HG02970 (cell line): ENCODE measurements around the gene SMLR1.

Experiments used
- ATAC-seq: cut with Tn5 transposase; IDR thresholded peaks from one replicate; pipeline ENCODE4 v1.9.1; 2021; ENCODE audit warnings: mild to moderate bottlenecking, moderate library complexity, moderate number of reproducible peaks; ENCODE audit not compliant: unreplicated experiment, low FRiP score

The SMLR1 gene

DNA sequence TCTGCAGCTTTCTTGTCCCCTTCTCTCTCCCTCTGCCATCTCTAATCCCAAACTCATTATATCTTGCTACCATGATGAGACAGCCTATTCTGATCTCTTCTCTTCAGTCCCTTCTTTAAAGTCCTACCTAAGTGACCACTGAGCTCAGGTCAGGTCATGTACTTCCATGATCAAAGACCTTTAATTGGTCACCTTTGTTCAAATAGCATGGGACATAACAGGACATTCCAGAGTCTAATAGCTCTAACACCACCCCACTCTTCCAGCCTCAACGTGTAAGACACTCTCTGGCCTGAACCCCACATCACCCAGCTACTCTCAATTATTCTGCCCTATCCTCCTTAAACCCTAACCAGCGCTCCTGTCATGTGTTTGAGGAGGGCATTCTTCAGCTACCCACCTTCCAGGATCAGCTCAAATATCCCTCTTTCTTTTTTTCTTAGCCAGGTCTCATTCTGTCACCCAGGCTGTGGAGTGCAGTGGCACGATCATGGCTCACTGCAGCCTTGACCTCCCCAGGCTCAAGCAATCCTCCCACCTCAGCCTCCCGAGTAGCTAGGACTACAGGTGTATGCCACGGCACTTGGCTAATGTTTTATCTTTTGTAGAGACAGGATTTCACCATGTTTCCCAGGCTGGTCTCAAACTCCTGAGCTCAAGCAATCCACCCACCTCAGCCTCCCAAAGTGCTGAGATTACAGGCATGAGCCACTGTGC lies 2.1 kb upstream of the SMLR1 start:
- no peak for ATAC-seq

GRCh38 chr6:130825772-130826441 lies 1.3 kb upstream of the SMLR1 start:
- ATAC-seq, result no peak

GRCh38 chr6:130826442-130827246 lies 562 bp upstream of the SMLR1 start:
- ATAC-seq, result no peak

DNA sequence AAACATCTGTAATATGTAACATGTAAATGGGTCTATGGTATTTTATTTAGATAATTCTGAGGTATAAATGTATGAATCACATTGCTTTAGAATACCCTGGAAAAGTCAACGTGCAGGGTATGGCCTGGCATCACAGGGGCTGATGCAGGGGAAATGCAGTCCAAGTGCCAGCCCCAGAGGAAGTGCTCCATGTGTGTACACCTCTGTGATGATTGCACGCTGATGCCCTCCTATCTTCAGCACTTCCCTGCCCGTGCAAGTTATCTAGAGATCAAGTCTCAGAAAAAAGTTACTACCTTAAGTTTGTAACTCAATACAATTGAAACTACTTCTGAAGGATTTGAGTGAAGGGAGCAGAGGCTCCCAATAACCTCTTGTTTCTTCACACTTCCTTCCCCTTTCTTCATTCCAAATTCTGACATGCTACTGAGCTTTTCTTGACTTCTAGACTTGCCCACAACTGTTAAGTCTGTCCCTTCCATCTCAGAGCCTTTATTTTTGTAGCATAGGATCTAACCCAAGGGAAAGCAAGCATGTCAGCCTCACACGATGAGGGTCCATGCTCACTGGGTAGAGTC lies 2.2 kb downstream of the SMLR1 start:
- ATAC-seq, result no peak

DNA sequence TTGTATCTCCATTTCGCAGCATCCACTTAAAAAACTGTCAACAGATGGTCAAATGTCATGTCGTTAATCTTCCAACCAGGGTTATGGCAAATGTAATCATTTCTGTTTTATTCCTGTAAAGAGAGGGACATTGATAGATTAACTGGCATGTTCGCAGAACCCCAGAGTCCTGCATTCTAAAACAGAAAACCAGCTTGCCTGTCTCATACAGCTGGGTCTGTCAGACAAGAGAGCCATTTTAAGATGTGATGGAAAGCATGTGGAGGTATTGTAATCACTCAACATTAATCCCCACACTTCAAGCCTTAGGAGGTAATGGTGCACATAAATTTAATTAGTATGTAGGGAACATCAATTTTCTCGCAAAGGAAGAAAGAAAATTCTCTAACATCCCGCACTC lies 4.4 kb downstream of the SMLR1 start:
- ATAC-seq, result no peak

- ATAC-seq, result no peak
Observed at GRCh38 chr6:130833569-130833968, 6.4 kb downstream of the SMLR1 start.

DNA sequence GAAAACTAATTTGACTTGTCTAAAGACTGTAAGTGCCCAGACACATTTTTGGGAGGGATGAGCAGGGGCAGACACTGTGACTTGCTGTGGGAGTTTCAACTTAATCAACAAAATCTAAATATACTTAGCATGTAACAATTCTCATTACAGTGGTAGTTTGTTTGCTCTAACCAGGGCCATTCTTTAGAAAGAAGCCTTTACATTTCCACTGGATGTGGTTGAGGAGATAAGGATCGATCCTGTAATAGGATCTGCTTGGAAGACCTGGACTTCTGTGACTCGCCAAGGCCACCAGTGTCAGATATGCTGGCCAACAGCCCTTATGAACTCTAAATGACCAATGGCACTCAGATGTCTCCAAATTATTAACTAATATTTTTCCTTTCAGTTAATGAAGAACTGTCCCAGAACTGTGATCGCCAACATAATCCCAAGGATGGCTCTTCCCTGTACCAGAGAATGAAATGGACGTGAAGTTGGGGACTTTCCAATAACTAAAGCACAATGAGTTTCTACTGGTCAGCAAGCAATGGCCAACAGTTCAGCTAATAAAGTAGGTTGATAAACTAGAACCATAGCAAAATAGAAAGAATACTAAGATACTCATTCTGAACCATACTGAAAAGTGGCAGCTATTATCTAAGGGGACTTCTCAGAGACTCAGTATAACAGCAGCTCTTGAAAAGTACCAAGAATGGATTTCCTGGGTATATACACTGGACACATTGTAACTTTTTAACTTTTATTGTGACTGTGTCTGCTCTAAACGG lies 7.5 kb downstream of the SMLR1 start:
- no peak for ATAC-seq

- ATAC-seq, result no peak
Observed at GRCh38 chr6:130836055-130836640, 8.9 kb downstream of the SMLR1 start.

DNA sequence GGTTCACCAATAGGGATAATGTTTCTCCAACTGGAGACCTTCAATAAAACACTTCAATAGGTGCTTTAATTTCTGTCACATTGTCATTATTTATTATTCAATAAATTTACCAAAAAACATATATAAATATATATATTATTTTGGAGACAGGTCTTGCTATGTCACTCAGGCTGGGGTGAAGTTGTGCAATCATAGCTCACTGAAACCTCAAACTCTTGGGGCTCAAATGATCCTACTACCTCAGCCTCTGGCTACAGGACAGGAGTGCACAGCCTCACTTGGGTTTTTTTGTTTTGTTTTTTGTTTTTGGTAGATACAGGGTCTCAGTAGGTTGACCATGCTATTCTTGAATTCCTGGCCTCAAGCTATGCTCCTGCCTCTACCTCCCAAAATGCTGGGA lies 9.9 kb downstream of the SMLR1 start:
- no peak for ATAC-seq

GRCh38 chr6:130838250-130838860 lies 11.1 kb downstream of the SMLR1 start:
- ATAC-seq, result no peak

- ATAC-seq, result no peak
Observed at GRCh38 chr6:130838951-130839350, 11.7 kb downstream of the SMLR1 start.

DNA sequence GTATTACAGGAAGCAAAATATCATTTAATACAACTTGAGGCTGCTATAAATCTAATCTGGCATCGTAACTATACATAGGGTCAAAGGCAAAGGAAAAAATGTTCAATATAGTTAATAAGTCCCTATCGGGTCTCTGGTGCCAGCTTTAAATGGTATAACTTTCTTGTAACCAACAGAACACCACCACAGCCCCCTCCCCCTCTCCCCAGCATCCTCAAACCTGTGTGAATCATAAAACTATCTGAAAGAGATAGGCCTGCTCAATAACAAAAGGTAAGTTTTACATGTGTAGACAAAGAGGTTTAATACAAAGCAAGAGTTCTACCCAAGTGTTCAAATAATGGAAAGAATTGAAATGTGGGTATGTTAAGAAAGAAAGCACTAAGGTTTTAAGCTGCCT lies 12.2 kb downstream of the SMLR1 start:
- ATAC-seq, result no peak

- ATAC-seq, result no peak
Observed at GRCh38 chr6:130840050-130840449, 12.8 kb downstream of the SMLR1 start.

GRCh38 chr6:130841128-130841728 lies 14.0 kb downstream of the SMLR1 start:
- no peak for ATAC-seq

GRCh38 chr6:130843575-130844320 lies 16.5 kb downstream of the SMLR1 start:
- no peak for ATAC-seq

- no peak for ATAC-seq
Observed at GRCh38 chr6:130846501-130846900, 19.3 kb downstream of the SMLR1 start.

GRCh38 chr6:130847001-130847910 lies 20.1 kb downstream of the SMLR1 start:
- ATAC-seq, result no peak
